Stimulated activated CD8-positive, alpha-beta memory T cell treated with anti-CD3 and anti-CD28 coated beads, Interleukin-4, amount 100 ng/mL, for 48 hours (primary cell): Measurements from ENCODE around the gene MYADML2.
"Not testable (repeated sequence)": the region's sequence is repeated elsewhere in the genome, so short reads cannot be mapped to it uniquely, and the experiment has no call there.

Experiments
- DNase-seq: peaks from one replicate; pipeline ENCODE4 v3.0.0-alpha.2; 2020

Gene MYADML2

GRCh38 chr17:81947189-81947588 is at the start of gene MYADML2:
Gene MYADML2, minus strand, starts transcription at chr17:81947233. Its CDS starts 5,492 bp downstream, at chr17:81941741.
- DNase-seq, result no peak

GRCh38 chr17:81996232-81996756 is 49.3 kb upstream of the MYADML2 start:
- no peak for DNase-seq

- DNase-seq, result no peak
These were observed 48.6 kb upstream of the MYADML2 start for GRCh38 chr17:81995463-81996231.

- no peak for DNase-seq
These were observed 47.8 kb upstream of the MYADML2 start for GRCh38 chr17:81994593-81995462.

GRCh38 chr17:81993729-81994592 is 46.9 kb upstream of the MYADML2 start:
- DNase-seq, result no peak

GRCh38 chr17:81992306-81993102 is 45.5 kb upstream of the MYADML2 start:
- DNase-seq, result no peak

- DNase-seq, result no peak
These were observed 44.8 kb upstream of the MYADML2 start for GRCh38 chr17:81991684-81992305.

- no peak for DNase-seq
These were observed 44.0 kb upstream of the MYADML2 start for GRCh38 chr17:81990836-81991683.

GRCh38 chr17:81987161-81987770 is 40.2 kb upstream of the MYADML2 start:
- DNase-seq, result no peak

GRCh38 chr17:81986606-81987005 is 39.6 kb upstream of the MYADML2 start:
- no peak for DNase-seq

GRCh38 chr17:81984773-81985410 is 37.9 kb upstream of the MYADML2 start:
- no peak for DNase-seq

- no peak for DNase-seq
These were observed 36.8 kb upstream of the MYADML2 start for GRCh38 chr17:81983639-81984373.

- no peak for DNase-seq
These were observed 36.1 kb upstream of the MYADML2 start for GRCh38 chr17:81983011-81983638.

GRCh38 chr17:81981511-81981910 is 34.5 kb upstream of the MYADML2 start:
- not testable (repeated sequence) for DNase-seq

GRCh38 chr17:81980707-81981343 is 33.8 kb upstream of the MYADML2 start:
- DNase-seq, result no peak

- DNase-seq, result no peak
These were observed 33.1 kb upstream of the MYADML2 start for GRCh38 chr17:81980122-81980521.

GRCh38 chr17:81978524-81979298 is 31.7 kb upstream of the MYADML2 start:
- DNase-seq, result no peak
